Ascending aorta (tissue), 2 donors: ENCODE results near the gene KIFBP. TPM values are rescaled to one million over a fixed set of nuclear protein-coding genes. Genes with fewer than 3 reads are reported as not detected.
"Not testable (repeated sequence)": the region's sequence is repeated elsewhere in the genome, so short reads cannot be mapped to it uniquely, and the experiment has no call there.

Experiments
- DNase-seq, 2 donors: peaks; one replicate each; pipeline ENCODE4 v3.0.0-alpha.2; 2019; ENCODE audit warnings: low spot score in 2 of 2
- H3K27ac ChIP-seq, 2 donors: fragments of 200-600 bp; sonication (generic); one replicate each; pipeline ENCODE4 v1.5.1; 2016 to 2017; ENCODE audit warnings: mild to moderate bottlenecking in 1 of 2
- H3K27me3 ChIP-seq: fragments of 200-600 bp; sonication (generic); one replicate; pipeline ENCODE4 v1.5.1; 2017
- H3K36me3 ChIP-seq, 2 donors: fragments of 200-600 bp; sonication (generic); one replicate each; pipeline ENCODE4 v1.5.1; 2016
- H3K4me1 ChIP-seq, 2 donors: fragments of 200-600 bp; sonication (generic); one replicate each; pipeline ENCODE4 v1.5.1; 2016 to 2017; ENCODE audit warnings: mild to moderate bottlenecking in 1 of 2
- H3K4me3 ChIP-seq, 2 donors: fragments of 200-600 bp; sonication (generic); one replicate each; pipeline ENCODE4 v1.5.1; 2016 to 2017; ENCODE audit warnings: mild to moderate bottlenecking in 1 of 2
- H3K9me3 ChIP-seq, 2 donors: fragments of 200-600 bp; sonication (generic); one replicate each; pipeline ENCODE4 v1.5.1; 2016
- CTCF ChIP-seq, 3 experiments: fragments of 200-600 bp in 2 of 3; fragments of 450-650 bp in 1 of 3; sonication (generic) in 2 of 3; IDR thresholded peaks; one replicate each; pipeline ENCODE4 v1.5.1; 2016 to 2019; ENCODE audit warnings: antibody characterized with exemption in 3 of 3, mild to moderate bottlenecking in 1 of 3, moderate library complexity in 1 of 3
- intact Hi-C: fragments of 100-400 bp; cut with DNase I; formaldehyde crosslinking; loops from one replicate; pipeline ENCODE4 v1.15.1; 2023
- total RNA-seq: library from RNA; depleted of rRNA; stranded (reverse); fragments of >200 nt; gene quantifications from one replicate; pipeline ENCODE4 v1.1.0, GENCODE V29; 2016

Gene KIFBP
- 25.3 TPM for total RNA-seq

GRCh38 chr10:68988530-68989316 lies at the start of gene KIFBP:
TSS of gene KIFBP (plus strand) at chr10:68988803. CDS start at chr10:68988833, 30 bp downstream.
- peak within 1 kb of the TSS; percentile 85 to 88 for H3K27ac ChIP-seq
- H3K27me3 ChIP-seq, result no peaks in the 10 kb centered on the region
- peaks cover 5 to 36% of the 10 kb centered on the region in 2 donors for H3K4me1 ChIP-seq
- TF ChIP-seq CTCF (IDR thresholded peaks at IDR 0.05), result peak; percentile 28 to 61 (median 56)
- H3K4me3 ChIP-seq, result peak within 1 kb of the TSS; percentile 71 to 85
- intact Hi-C loops, result loop anchor here (1.0 to 5.0 kb wide), 6 partner anchors 32 to 189 kb away; partner anchors contain the start of genes DDX21 and DDX50
- no peaks in the 10 kb centered on the region for H3K9me3 ChIP-seq
- H3K36me3 ChIP-seq, result peaks cover 2 to 19% of the 10 kb centered on the region in 2 donors
- DNase-seq, result peak; percentile 89 to 98

- Histone ChIP-seq H3K4me3 (no peak overlapping the region), H3K27me3 (no peaks in the 10 kb centered on the region), H3K9me3 (no peaks in the 10 kb centered on the region), H3K36me3 (peaks cover 42 to 65% of the 10 kb centered on the region in 2 donors), H3K27ac (no peak overlapping the region), H3K4me1 (no peaks in the 10 kb centered on the region)
- DNase-seq, result no peak
- intact Hi-C loops, result no loop called here
- TF ChIP-seq CTCF (IDR thresholded peaks at IDR 0.05), result no peak
These were observed 49.7 kb upstream of the KIFBP start for GRCh38 chr10:68938884-68939283.

- intact Hi-C loops, H3K9me3 ChIP-seq, H3K4me3 ChIP-seq, H3K27me3 ChIP-seq, DNase-seq, H3K27ac ChIP-seq, H3K4me1 ChIP-seq: not testable (repeated sequence)
- H3K36me3 ChIP-seq, result peaks cover 44 to 70% of the 10 kb centered on the region in 2 donors
These were observed 47.7 kb upstream of the KIFBP start for GRCh38 chr10:68940917-68941316.

- Histone ChIP-seq H3K36me3 (peaks cover 27 to 45% of the 10 kb centered on the region in 2 donors), H3K4me1 (peaks cover 0 to 5% of the 10 kb centered on the region in 2 donors), H3K27ac (no peak overlapping the region), H3K4me3 (no peak overlapping the region), H3K27me3 (no peaks in the 10 kb centered on the region), H3K9me3 (no peaks in the 10 kb centered on the region)
- DNase-seq, result no peak
- intact Hi-C loops, result no loop called here
- no peak for TF ChIP-seq CTCF (IDR thresholded peaks at IDR 0.05)
These were observed 38.0 kb upstream of the KIFBP start for GRCh38 chr10:68950598-68950997.

- Histone ChIP-seq H3K36me3 (peaks cover under 1 to 13% of the 10 kb centered on the region in 2 donors), H3K27ac (no peak overlapping the region), H3K9me3 (no peaks in the 10 kb centered on the region), H3K27me3 (no peaks in the 10 kb centered on the region), H3K4me3 (peak overlapping the region in 1 of 2 donors; percentile 84), H3K4me1 (peaks cover 6 to 17% of the 10 kb centered on the region in 2 donors)
- TF ChIP-seq CTCF (IDR thresholded peaks at IDR 0.05), result no peak
- intact Hi-C loops, result loop anchor here (5.0 kb wide), 1 partner anchor 53 kb away; the partner anchor contains the start of gene DDX50
- no peak for DNase-seq
These were observed 33.7 kb upstream of the KIFBP start for GRCh38 chr10:68954904-68955303.

GRCh38 chr10:68955355-68955831 lies 33.2 kb upstream of the KIFBP start:
- no peaks in the 10 kb centered on the region for H3K9me3 ChIP-seq
- peaks cover 6 to 17% of the 10 kb centered on the region in 2 donors for H3K4me1 ChIP-seq
- H3K27ac ChIP-seq, result peak overlapping the region; percentile 85 to 92
- TF ChIP-seq CTCF (IDR thresholded peaks at IDR 0.05), result no peak
- H3K4me3 ChIP-seq, result peak overlapping the region; percentile 84 to 88
- no peaks in the 10 kb centered on the region for H3K27me3 ChIP-seq
- DNase-seq, result no peak
- H3K36me3 ChIP-seq, result peaks cover 6 to 13% of the 10 kb centered on the region in 2 donors
- intact Hi-C loops, result loop anchor here (5.0 kb wide), 1 partner anchor 53 kb away; the partner anchor contains the start of gene DDX50
